OCI-LY7 (cell line): ENCODE measurements around the gene PSMA7. TPM values are rescaled to one million over a fixed set of nuclear protein-coding genes. Genes with fewer than 3 reads are reported as not detected.

ENCODE experiments used
- BruUV-seq: library from RNA; stranded (reverse); fragments of 400-500 nt; replicated peaks from 2 replicates; lab custom pipeline; 2021; lab: Mats Ljungman, UMichigan
- CTCF ChIA-PET: fragments of 300-600 bp; sonication (Branson Sonifier 250); formaldehyde crosslinking; loops from one replicate; lab custom pipeline; 2022; ENCODE audit warnings: antibody characterized with exemption; ENCODE audit not compliant: unreplicated experiment; lab: Charles Lee
- POLR2A ChIA-PET: fragments of 300-600 bp; sonication (Branson Sonifier 250); formaldehyde crosslinking; loops from one replicate; lab custom pipeline; 2022; ENCODE audit warnings: antibody characterized with exemption; lab: Charles Lee
- DNase-seq: peaks from one replicate; pipeline ENCODE4 v3.0.0-alpha.2; 2015; ENCODE audit warnings: low spot score
- H2AFZ ChIP-seq: fragments of 200-600 bp; sonication (generic), shearing (Covaris generic); 2 replicates; pipeline ENCODE4 v1.6.1; 2014; ENCODE audit warnings: mild to moderate bottlenecking, antibody characterized with exemption, low read length, moderate library complexity
- H3K27ac ChIP-seq: fragments of 200-600 bp; sonication (generic); 2 replicates; pipeline ENCODE4 v1.5.1; 2014; ENCODE audit warnings: mixed run types, low read depth, mild to moderate bottlenecking, moderate library complexity, low read length, inconsistent platforms; ENCODE audit not compliant: poor library complexity, severe bottlenecking
- H3K36me3 ChIP-seq: fragments of 200-600 bp; sonication (generic); 2 replicates; pipeline ENCODE4 v1.6.1; 2014; ENCODE audit warnings: mild to moderate bottlenecking, antibody characterized with exemption, low read length, moderate library complexity, mixed read lengths; ENCODE audit not compliant: insufficient read depth
- H3K4me1 ChIP-seq: fragments of 200-600 bp; sonication (generic); 2 replicates; pipeline ENCODE4 v1.5.1; 2014; ENCODE audit warnings: mild to moderate bottlenecking, low read length; ENCODE audit not compliant: insufficient read depth, poor library complexity, severe bottlenecking
- H3K4me2 ChIP-seq: fragments of 200-600 bp; sonication (generic); 2 replicates; pipeline ENCODE4 v1.6.1; 2014; ENCODE audit warnings: mild to moderate bottlenecking, low read length
- H3K4me3 ChIP-seq: fragments of 200-600 bp; sonication (generic); 2 replicates; pipeline ENCODE4 v1.5.1; 2014; ENCODE audit warnings: mild to moderate bottlenecking, low read depth, low read length; ENCODE audit not compliant: poor library complexity, severe bottlenecking
- H3K79me2 ChIP-seq: fragments of 200-600 bp; sonication (generic); 2 replicates; pipeline ENCODE4 v1.6.1; 2016; ENCODE audit warnings: low read depth, mild to moderate bottlenecking, low read length, moderate library complexity, mixed read lengths; ENCODE audit not compliant: insufficient read depth
- H3K9me2 ChIP-seq: fragments of 200-600 bp; sonication (generic); 2 replicates; pipeline ENCODE4 v1.6.1; 2016; ENCODE audit warnings: mild to moderate bottlenecking, low read length, mixed read lengths; ENCODE audit not compliant: insufficient read depth
- H3K9me3 ChIP-seq: fragments of 200-600 bp; sonication (generic); 2 replicates; pipeline ENCODE4 v1.6.1; 2014; ENCODE audit warnings: mild to moderate bottlenecking, mixed run types, low read length, mixed read lengths
- H4K20me1 ChIP-seq: fragments of 200-600 bp; sonication (generic); 2 replicates; pipeline ENCODE4 v1.6.1; 2014; ENCODE audit warnings: mild to moderate bottlenecking, antibody characterized with exemption, low read length, moderate library complexity, mixed read lengths; ENCODE audit not compliant: insufficient read depth
- EZH2phosphoT487 ChIP-seq: fragments of 200-600 bp; sonication (generic); IDR thresholded peaks from 2 replicates; pipeline ENCODE4 v1.6.1; 2018; ENCODE audit warnings: low read depth, borderline replicate concordance, mild to moderate bottlenecking, mixed run types, antibody characterized with exemption, low read length, moderate library complexity, mixed read lengths
- intact Hi-C: fragments of 100-400 bp; cut with micrococcal nuclease; formaldehyde crosslinking; loops from one replicate; pipeline ENCODE4 v1.10.0; 2022; ENCODE audit not compliant: unreplicated experiment
- total RNA-seq, 2 experiments: library from RNA; depleted of rRNA in 1 of 2; stranded (reverse); fragments of >200 nt in 1 of 2; shearing (Covaris generic) in 1 of 2; gene quantifications; 2 replicates each; pipeline ENCODE4 v1.2.3, GENCODE V29; 2014 to 2022
- TF ChIP-seq, protein P1 (sequence below): fragments of 200-600 bp; sonication (generic); conservative IDR thresholded peaks from 2 replicates; pipeline ENCODE4 v1.5.1; 2014; ENCODE audit warnings: mild to moderate bottlenecking, antibody characterized with exemption, low read length, moderate library complexity, mixed read lengths

PSMA7 gene
- total RNA-seq, 2 experiments from 2014 or later, result 247 to 266 TPM

DNA sequence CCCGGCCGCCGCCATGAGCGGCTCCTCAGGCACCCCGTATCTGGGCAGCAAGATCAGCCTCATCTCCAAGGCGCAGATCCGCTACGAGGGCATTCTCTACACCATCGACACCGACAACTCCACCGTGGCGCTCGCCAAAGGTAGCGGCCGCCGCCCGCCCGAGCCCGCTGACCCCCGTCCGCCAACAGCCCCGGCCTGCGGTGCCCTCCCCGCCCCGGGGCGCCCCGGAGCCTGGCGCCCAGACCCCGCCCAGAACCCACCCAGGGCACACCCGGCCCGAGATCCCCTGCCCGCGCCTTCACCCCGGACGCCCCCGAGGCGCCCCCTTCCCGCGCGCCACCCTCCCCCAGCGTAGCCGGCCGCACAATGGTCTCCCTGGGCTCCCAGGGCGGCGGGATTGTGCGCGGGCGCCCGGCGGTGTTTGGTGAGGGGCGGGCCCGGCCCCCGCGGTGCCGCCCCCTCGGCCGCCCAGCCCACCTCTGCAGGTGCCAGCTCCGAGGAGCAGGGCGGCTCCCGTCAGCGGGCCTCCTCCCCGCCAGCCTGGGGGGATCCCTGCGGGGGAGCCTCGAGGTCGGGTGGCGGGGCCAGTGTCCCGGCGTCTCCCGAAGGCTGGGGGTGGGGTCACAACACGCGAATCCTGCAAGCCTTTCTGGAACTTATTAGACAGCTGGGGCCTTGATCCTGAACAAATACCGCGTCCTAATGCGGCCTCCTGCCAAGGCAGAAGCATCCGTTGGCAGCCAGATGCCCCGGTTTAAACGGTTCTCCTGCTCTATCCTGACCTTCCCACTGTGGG lies 20.3 kb downstream of the PSMA7 start:
- peaks cover 34% of the 10 kb centered on the region for H3K4me1 ChIP-seq
- peak; percentile 59 for DNase-seq
- peaks cover 20% of the 10 kb centered on the region for H3K79me2 ChIP-seq
- H3K27ac ChIP-seq, result peak overlapping the region; percentile 47
- ChIA-PET CTCF (interaction anchor here (0.6 to 1.2 kb wide), 2 partner anchors 57 to 112 kb away, joined by 3 to 4 read pairs; partner anchors contain the start of gene TAF4), POLR2A (interaction anchor here (0.5 to 1.0 kb wide), 3 partner anchors 56 to 87 kb away, joined by 3 read pairs; no protein-coding TSS in a partner anchor)
- H3K9me2 ChIP-seq, result no peaks in the 10 kb centered on the region
- no TSS peak for BruUV-seq
- H3K4me2 ChIP-seq, result peak overlapping the region; percentile 85
- H3K36me3 ChIP-seq, result peaks cover 45% of the 10 kb centered on the region
- intact Hi-C loops, result loop anchor here (1.0 to 2.0 kb wide), 4 partner anchors 20 to 120 kb away; partner anchors contain the start of genes PSMA7 and SS18L1
- peak overlapping the region; percentile 88 for H3K4me3 ChIP-seq
- TF ChIP-seq EZH2phosphoT487, result no peak
- TF ChIP-seq, protein P1, sequence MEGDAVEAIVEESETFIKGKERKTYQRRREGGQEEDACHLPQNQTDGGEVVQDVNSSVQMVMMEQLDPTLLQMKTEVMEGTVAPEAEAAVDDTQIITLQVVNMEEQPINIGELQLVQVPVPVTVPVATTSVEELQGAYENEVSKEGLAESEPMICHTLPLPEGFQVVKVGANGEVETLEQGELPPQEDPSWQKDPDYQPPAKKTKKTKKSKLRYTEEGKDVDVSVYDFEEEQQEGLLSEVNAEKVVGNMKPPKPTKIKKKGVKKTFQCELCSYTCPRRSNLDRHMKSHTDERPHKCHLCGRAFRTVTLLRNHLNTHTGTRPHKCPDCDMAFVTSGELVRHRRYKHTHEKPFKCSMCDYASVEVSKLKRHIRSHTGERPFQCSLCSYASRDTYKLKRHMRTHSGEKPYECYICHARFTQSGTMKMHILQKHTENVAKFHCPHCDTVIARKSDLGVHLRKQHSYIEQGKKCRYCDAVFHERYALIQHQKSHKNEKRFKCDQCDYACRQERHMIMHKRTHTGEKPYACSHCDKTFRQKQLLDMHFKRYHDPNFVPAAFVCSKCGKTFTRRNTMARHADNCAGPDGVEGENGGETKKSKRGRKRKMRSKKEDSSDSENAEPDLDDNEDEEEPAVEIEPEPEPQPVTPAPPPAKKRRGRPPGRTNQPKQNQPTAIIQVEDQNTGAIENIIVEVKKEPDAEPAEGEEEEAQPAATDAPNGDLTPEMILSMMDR, result no peak
- no peak overlapping the region for H2AFZ ChIP-seq
- no peaks in the 10 kb centered on the region for H3K9me3 ChIP-seq
- H4K20me1 ChIP-seq, result peaks cover 13% of the 10 kb centered on the region

DNA sequence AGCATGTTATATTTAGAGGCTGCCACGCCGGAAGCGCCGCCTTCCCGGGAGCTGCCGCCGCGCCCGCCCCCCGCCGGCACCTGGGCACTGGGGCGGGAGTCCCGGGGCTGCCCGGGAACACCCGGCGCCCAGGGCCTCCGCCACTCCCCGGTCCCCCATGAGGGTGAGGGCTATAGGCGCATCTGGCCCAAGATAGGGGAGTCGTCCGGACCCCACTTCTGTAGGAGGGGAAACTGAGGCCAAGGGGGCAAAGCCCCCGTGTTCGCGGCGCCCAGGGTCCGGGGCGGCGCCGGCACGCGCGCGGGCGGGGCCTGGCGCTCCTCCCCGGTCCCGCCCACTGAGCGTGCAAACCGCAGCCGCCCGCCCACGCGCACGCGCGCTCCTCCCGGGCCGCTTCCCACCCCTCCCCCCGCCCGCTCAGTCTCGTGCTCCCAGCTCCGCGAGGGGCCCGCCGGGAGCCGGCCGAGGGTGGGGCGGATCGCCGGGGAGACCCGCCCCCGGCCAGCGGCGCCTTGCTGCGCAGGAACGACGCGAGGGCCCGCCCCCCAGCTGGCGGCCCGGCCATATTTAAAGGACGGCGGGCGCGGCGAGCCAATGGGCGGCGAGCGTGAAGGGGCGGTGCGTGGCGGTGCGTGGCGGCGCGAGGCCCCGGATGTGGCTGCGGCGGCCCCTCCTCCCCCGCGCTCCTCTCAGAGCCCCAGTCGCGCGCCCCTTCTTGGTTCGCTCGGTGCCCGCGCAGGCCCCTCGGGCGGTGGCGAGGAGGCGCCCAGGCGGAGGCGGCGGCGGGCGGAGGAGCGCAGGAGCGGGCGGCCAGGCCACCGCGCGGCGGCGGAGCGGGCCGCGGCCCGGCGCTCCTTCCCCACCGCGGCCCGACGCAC lies 21.2 kb downstream of the PSMA7 start, which contains the start of gene LSM14B:
TSS of gene LSM14B (plus strand) at position 700 of the 878 bp plus-strand sequence. CDS start 192 bp downstream, outside the sequence.
- POLR2A ChIA-PET, result interaction anchor here (0.5 to 1.6 kb wide), 4 partner anchors 28 to 87 kb away, joined by 3 to 4 read pairs (median 4); no protein-coding TSS in a partner anchor
- H2AFZ ChIP-seq, result peak within 1 kb of the TSS; percentile 90
- peaks cover 20% of the 10 kb centered on the region for H3K79me2 ChIP-seq
- peaks cover 37% of the 10 kb centered on the region for H3K36me3 ChIP-seq
- BruUV-seq, result no TSS peak
- peak within 1 kb of the TSS; percentile 78 for H3K27ac ChIP-seq
- peak; percentile 97 for DNase-seq
- CTCF ChIA-PET, result interaction anchor here (0.6 to 1.2 kb wide), 2 partner anchors 56 to 111 kb away, joined by 3 to 4 read pairs; partner anchors contain the start of gene TAF4
- H3K4me3 ChIP-seq, result peak within 1 kb of the TSS; percentile 88
- H3K9me2 ChIP-seq, result no peaks in the 10 kb centered on the region
- intact Hi-C loops, result loop anchor here (1.0 to 2.0 kb wide), 4 partner anchors 21 to 119 kb away; partner anchors contain the start of genes PSMA7 and SS18L1
- H3K4me2 ChIP-seq, result peak within 1 kb of the TSS; percentile 88
- H4K20me1 ChIP-seq, result peaks cover 13% of the 10 kb centered on the region
- no peaks in the 10 kb centered on the region for H3K9me3 ChIP-seq
- TF ChIP-seq EZH2phosphoT487, result no peak
- TF ChIP-seq, protein P1, result no peak
- peaks cover 40% of the 10 kb centered on the region for H3K4me1 ChIP-seq
